Right lobe of liver (tissue), 6 donors: Measurements from ENCODE around the gene NFIA. TPM values are rescaled to one million over a fixed set of nuclear protein-coding genes. Genes with fewer than 3 reads are reported as not detected.
"Not testable (repeated sequence)": the region's sequence is repeated elsewhere in the genome, so short reads cannot be mapped to it uniquely, and the experiment has no call there.

Experiments
- ATAC-seq, 4 donors: fragments of 200-7000 bp; cut with Tn5 transposase; one replicate each; pipeline ENCODE4 v1.9.1; 2020; ENCODE audit warnings: mild to moderate bottlenecking in 4 of 4, moderate library complexity in 4 of 4
- DNase-seq, 3 donors: peaks; one replicate each; pipeline ENCODE4 v3.0.0-alpha.2; 2020
- H3K27ac ChIP-seq, 3 donors: fragments of 200-600 bp; one replicate each; pipeline ENCODE4 v1.8.0; 2022
- H3K27me3 ChIP-seq, 2 donors: fragments of 200-600 bp; one replicate each; pipeline ENCODE4 v1.8.0; 2022
- H3K36me3 ChIP-seq, 4 donors: fragments of 200-600 bp; sonication (generic) in 1 of 4; one replicate each; pipeline versions ENCODE4 v1.5.1 to v1.8.0; 2017 to 2022; ENCODE audit warnings: control low read depth in 1 of 4
- H3K4me1 ChIP-seq, 4 donors: fragments of 200-600 bp; sonication (generic) in 1 of 4; one replicate each; pipeline versions ENCODE4 v1.5.1 to v1.8.0; 2017 to 2022; ENCODE audit warnings: control low read depth in 1 of 4
- H3K4me3 ChIP-seq, 3 donors: fragments of 200-600 bp; one replicate each; pipeline ENCODE4 v1.8.0; 2022
- H3K9me3 ChIP-seq, 4 donors: fragments of 200-600 bp; sonication (generic) in 1 of 4; one replicate each; pipeline versions ENCODE4 v1.5.1 to v1.8.0; 2017 to 2022; ENCODE audit warnings: control low read depth in 1 of 4
- CTCF ChIP-seq, 4 donors: fragments of 200-600 bp in 3 of 4; fragments of 450-650 bp in 1 of 4; IDR thresholded peaks; one replicate each; pipeline versions ENCODE4 v1.5.1 to v1.8.0; 2016 to 2022; ENCODE audit warnings: antibody characterized with exemption in 4 of 4, mild to moderate bottlenecking in 2 of 4
- POLR2A ChIP-seq: fragments of 450-650 bp; IDR thresholded peaks from one replicate; pipeline ENCODE4 v1.6.1; 2017; ENCODE audit warnings: antibody characterized with exemption, mild to moderate bottlenecking
- WGBS: methylation state at CpG from one replicate; pipeline ENCODE4 v1.1.6; 2018; ENCODE audit warnings: low coverage, low lambda C conversion rate; ENCODE audit not compliant: insufficient coverage; ENCODE audit errors: missing lambda C conversion rate; 5-methylcytosine and 5-hydroxymethylcytosine counted together
- intact Hi-C, 2 donors: fragments of 100-400 bp; cut with DNase I; formaldehyde crosslinking; loops; one replicate each; pipeline versions ENCODE4 v1.11.2 to v1.14.1; 2022
- total RNA-seq, 6 experiments: library from RNA; depleted of rRNA in 2 of 6; stranded (reverse); fragments of >200 nt in 2 of 6; fragmentation: NEBNext Ultra II Directional in 3 of 6; extraction: Animal tissue kit (Norgen Biotek cat#: 25700) in 3 of 6; gene quantifications; one replicate each; pipeline versions ENCODE4 v1.1.0 to v1.2.4, GENCODE V29; 2016 to 2023
- donor health status: DM: no; HTN: yes; CAD: no.
- donor health status: DM: no; HTN: no; CAD: no.
- donor health status: DM: no; HTN: no; CAD: no.
- donor health status: DM: no; HTN: yes; CAD: no.
- donor health status: DM: no; HTN: yes; CAD: no.

The NFIA gene
- total RNA-seq, 6 experiments from 2014 or later = 36.7 to 97.2 (median 57.9) TPM

- intact Hi-C loops = no loop called here
- Histone ChIP-seq H3K27me3 (no peaks in the 10 kb centered on the region), H3K27ac (no peak overlapping the region), H3K36me3 (no peaks in the 10 kb centered on the region), H3K4me3 (no peak overlapping the region), H3K4me1 (no peaks in the 10 kb centered on the region), H3K9me3 (no peaks in the 10 kb centered on the region)
- ATAC-seq (no peak), DNase-seq (no peak)
- TF ChIP-seq CTCF (IDR thresholded peaks at IDR 0.05) = no peak
- no peak for TF ChIP-seq POLR2A
- WGBS = 100% methylated on average over 4 of the region's 4 CpGs
Observed at GRCh38 chr1:61070054-61070453, 12.3 kb upstream of the NFIA start.

DNA sequence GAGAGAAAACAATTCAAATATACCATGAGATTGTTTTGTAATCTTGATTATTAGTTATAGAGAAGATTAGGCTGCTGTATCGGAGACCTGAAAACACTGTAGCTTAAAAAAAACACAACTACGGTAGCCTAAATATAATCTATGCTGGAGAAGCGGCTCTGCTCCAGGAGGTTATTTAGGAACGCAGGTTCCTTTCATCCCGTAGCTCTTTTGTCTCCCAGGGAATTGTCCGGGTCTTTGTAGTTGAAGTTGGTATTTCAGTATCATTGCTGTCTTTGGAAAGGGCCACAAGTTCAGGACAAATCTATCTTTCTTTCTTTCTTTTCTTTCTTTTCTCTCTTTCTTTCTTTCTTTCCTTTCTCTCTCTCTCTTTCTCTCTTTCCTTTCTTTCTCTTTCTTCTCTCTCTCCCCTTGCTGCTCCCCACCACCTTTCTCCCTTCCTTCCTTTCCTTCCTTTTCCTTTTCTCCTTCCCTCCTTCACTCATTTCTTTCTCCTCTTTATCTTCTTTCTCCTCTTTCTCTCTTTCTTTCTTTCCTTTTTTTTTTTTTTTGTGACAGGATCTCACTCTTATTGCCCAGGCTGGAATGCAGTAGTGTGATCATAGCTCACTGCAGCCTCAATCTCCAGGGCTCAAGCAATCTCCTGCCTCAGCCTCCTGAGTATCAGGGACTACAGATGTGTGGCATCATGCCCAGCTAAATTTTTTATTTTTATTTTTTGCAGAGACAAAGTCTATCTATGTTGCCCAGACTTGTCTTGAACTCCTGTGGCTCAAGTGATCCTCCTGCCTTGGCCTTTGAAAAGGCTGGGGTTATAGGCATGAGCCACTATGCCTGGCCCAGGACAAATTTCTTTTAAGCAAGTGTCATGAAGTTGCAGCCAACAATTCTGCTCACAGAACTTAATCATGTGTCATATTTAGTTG lies 10.9 kb upstream of the NFIA start:
- ATAC-seq = no peak
- no peaks in the 10 kb centered on the region for H3K36me3 ChIP-seq
- intact Hi-C loops = no loop called here

GRCh38 chr1:61073871-61074270 lies 8.5 kb upstream of the NFIA start:
- no peak for DNase-seq
- 95% methylated on average over 5 of the region's 5 CpGs for whole genome bisulfite sequencing
- Histone ChIP-seq H3K36me3 (no peaks in the 10 kb centered on the region), H3K9me3 (no peaks in the 10 kb centered on the region), H3K4me3 (no peak overlapping the region), H3K4me1 (peaks cover 0 to 14% (median 7%) of the 10 kb centered on the region in 4 donors), H3K27me3 (no peaks in the 10 kb centered on the region), H3K27ac (no peak overlapping the region)
- ATAC-seq = no peak
- TF ChIP-seq CTCF (IDR thresholded peaks at IDR 0.05) (no peak), POLR2A (no peak)
- intact Hi-C loops = no loop called here

More for the DNA sequence above, 10.9 kb upstream of the NFIA start:
- WGBS = 85% methylated on average over 4 of the region's 6 CpGs
- TF ChIP-seq CTCF (IDR thresholded peaks at IDR 0.05) (no peak), POLR2A (no peak)
- peaks cover 0 to 6% (median 3%) of the 10 kb centered on the region in 4 donors for H3K4me1 ChIP-seq
- H3K27ac ChIP-seq = no peak overlapping the region
- no peaks in the 10 kb centered on the region for H3K27me3 ChIP-seq
- DNase-seq = no peak
- H3K4me3 ChIP-seq = no peak overlapping the region
- no peaks in the 10 kb centered on the region for H3K9me3 ChIP-seq

DNA sequence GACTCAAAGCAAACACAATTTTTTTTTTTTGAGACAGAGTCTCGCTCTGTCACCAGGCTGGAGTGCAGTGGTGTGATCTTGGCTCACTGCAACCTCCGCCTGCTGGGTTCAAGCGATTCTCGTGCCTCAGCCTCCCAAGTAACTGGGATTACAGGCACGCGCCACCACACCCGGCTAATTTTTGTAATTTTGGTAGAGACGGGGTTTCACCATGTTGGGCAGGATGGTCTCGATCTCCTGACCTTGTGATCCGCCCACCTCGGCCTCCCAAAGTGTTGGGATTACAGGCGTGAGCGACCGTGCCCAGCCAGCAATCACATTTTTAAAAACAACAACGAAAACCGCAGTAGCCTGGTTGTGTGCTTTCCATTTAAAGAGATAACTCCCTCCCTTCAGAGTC lies 6.5 kb upstream of the NFIA start:
- 70% methylated on average over 6 of the region's 16 CpGs for WGBS
- H3K27me3 ChIP-seq, H3K4me3 ChIP-seq, H3K9me3 ChIP-seq, H3K36me3 ChIP-seq, DNase-seq, intact Hi-C loops, ATAC-seq: not testable (repeated sequence)
- Histone ChIP-seq H3K4me1 (peaks cover 0 to 34% (median 14%) of the 10 kb centered on the region in 4 donors), H3K27ac (peak overlapping the region in 1 of 3 donors; percentile 88)
